Astrocyte (in vitro differentiated cells and primary cell): Measurements from ENCODE around the gene C19orf47. TPM values are rescaled to one million over a fixed set of nuclear protein-coding genes. Genes with fewer than 3 reads are reported as not detected.

Experiments used
- DNase-seq: peaks from one replicate; pipeline ENCODE4 v3.0.0-alpha.2; 2010; ENCODE audit warnings: low read depth
- FAIRE-seq: peaks from 2 replicates; lab custom pipeline; 2011; peaks lifted over from hg19 to GRCh38; lab: Jason Lieb, UNC
- H2AFZ ChIP-seq: 2 replicates; pipeline ENCODE4 v1.6.0; 2012; ENCODE audit warnings: low read depth, low read length, inconsistent platforms
- H3K27ac ChIP-seq: 2 replicates; pipeline ENCODE4 v1.5.1; 2011; ENCODE audit warnings: low read depth, low read length, inconsistent platforms
- H3K27me3 ChIP-seq: 2 replicates; pipeline ENCODE4 v1.6.0; 2011; ENCODE audit warnings: low read length, inconsistent platforms; ENCODE audit not compliant: insufficient read depth
- H3K36me3 ChIP-seq: 2 replicates; pipeline ENCODE4 v1.5.1; 2011; ENCODE audit warnings: low read length, inconsistent platforms; ENCODE audit not compliant: insufficient read depth
- H3K4me1 ChIP-seq: 2 replicates; pipeline ENCODE4 v1.5.1; 2011; ENCODE audit warnings: low read length, inconsistent platforms; ENCODE audit not compliant: insufficient read depth
- H3K4me2 ChIP-seq: 2 replicates; pipeline ENCODE4 v1.6.0; 2012; ENCODE audit warnings: low read length, inconsistent platforms
- H3K4me3 ChIP-seq: 2 replicates; pipeline ENCODE4 v1.5.1; 2011; ENCODE audit warnings: low read depth, mild to moderate bottlenecking, low read length, inconsistent platforms; ENCODE audit not compliant: insufficient read depth
- H3K79me2 ChIP-seq: 2 replicates; pipeline ENCODE4 v1.6.0; 2012; ENCODE audit warnings: mild to moderate bottlenecking, low read length, inconsistent platforms; ENCODE audit not compliant: insufficient read depth
- H3K9ac ChIP-seq: 2 replicates; pipeline ENCODE4 v1.6.0; 2012; ENCODE audit warnings: mild to moderate bottlenecking, low read length, inconsistent platforms
- H3K9me3 ChIP-seq: 2 replicates; pipeline ENCODE4 v1.5.1; 2012; ENCODE audit warnings: low read depth, mild to moderate bottlenecking, low read length, inconsistent platforms; ENCODE audit not compliant: insufficient read depth
- H4K20me1 ChIP-seq: 2 replicates; pipeline ENCODE4 v1.6.0; 2012; ENCODE audit warnings: low read length, inconsistent platforms; ENCODE audit not compliant: insufficient read depth
- H3K27ac Mint-ChIP-seq: one replicate; pipeline ENCODE4 v1.8.0; 2021; ENCODE audit warnings: mild to moderate bottlenecking, mixed read lengths; ENCODE audit not compliant: unreplicated experiment
- H3K27me3 Mint-ChIP-seq: one replicate; pipeline ENCODE4 v1.8.0; 2021; ENCODE audit warnings: low read depth, mixed read lengths; ENCODE audit not compliant: unreplicated experiment
- H3K36me3 Mint-ChIP-seq: one replicate; pipeline ENCODE4 v1.8.0; 2021; ENCODE audit warnings: low read depth, mixed read lengths; ENCODE audit not compliant: unreplicated experiment
- H3K4me1 Mint-ChIP-seq: one replicate; pipeline ENCODE4 v1.8.0; 2021; ENCODE audit warnings: low read depth, mixed read lengths; ENCODE audit not compliant: unreplicated experiment
- H3K4me3 Mint-ChIP-seq: one replicate; pipeline ENCODE4 v1.8.0; 2021; ENCODE audit warnings: mild to moderate bottlenecking, moderate library complexity, mixed read lengths; ENCODE audit not compliant: unreplicated experiment
- H3K9me3 Mint-ChIP-seq: one replicate; pipeline ENCODE4 v1.8.0; 2021; ENCODE audit warnings: mild to moderate bottlenecking, mixed read lengths; ENCODE audit not compliant: unreplicated experiment
- CTCF ChIP-seq: IDR thresholded peaks from 2 replicates; pipeline ENCODE4 v1.5.1; 2011; ENCODE audit warnings: low read depth, mild to moderate bottlenecking, inconsistent platforms, low read length, moderate library complexity; ENCODE audit not compliant: insufficient read depth
- EZH2 ChIP-seq: IDR thresholded peaks from 2 replicates; pipeline ENCODE4 v1.6.1; 2012; ENCODE audit warnings: mild to moderate bottlenecking, low read length, inconsistent platforms; ENCODE audit not compliant: insufficient read depth
- total RNA-seq: library from RNA; stranded (reverse); gene quantifications from 2 replicates; pipeline ENCODE4 v1.2.1, GENCODE V29; 2021

The C19orf47 gene
- total RNA-seq, 1 donor from 2014 or later: 20.6 TPM

GRCh38 chr19:40392123-40392522 lies 43.9 kb upstream of the C19orf47 start:
- H2AFZ ChIP-seq: no peak overlapping the region
- Mint-ChIP-seq H3K27ac (peak overlapping the region; percentile 47), H3K27me3 (peaks cover 22% of the 10 kb centered on the region), H3K36me3 (peaks cover 4% of the 10 kb centered on the region), H3K9me3 (no peaks in the 10 kb centered on the region), H3K4me1 (no peaks in the 10 kb centered on the region), H3K4me3 (no peak overlapping the region)
- H3K9me3 ChIP-seq: no peaks in the 10 kb centered on the region
- no peaks in the 10 kb centered on the region for H4K20me1 ChIP-seq
- no peak overlapping the region for H3K9ac ChIP-seq
- no peaks in the 10 kb centered on the region for H3K79me2 ChIP-seq
- TF ChIP-seq CTCF (no peak), EZH2 (no peak)
- no peaks in the 10 kb centered on the region for H3K4me1 ChIP-seq
- H3K36me3 ChIP-seq: no peaks in the 10 kb centered on the region
- FAIRE-seq: no peak
- no peak for DNase-seq
- H3K27me3 ChIP-seq: no peaks in the 10 kb centered on the region
- H3K4me2 ChIP-seq: no peak overlapping the region
- H3K27ac ChIP-seq: no peak overlapping the region
- H3K4me3 ChIP-seq: no peak overlapping the region

GRCh38 chr19:40390084-40390742 lies 42.0 kb upstream of the C19orf47 start, which contains the start of gene HIPK4:
HIPK4 (minus strand) TSS chr19:40390181; CDS start chr19:40389902, 279 bp downstream.
- peak within 1 kb of the TSS; percentile 62 for H3K4me3 Mint-ChIP-seq
- no peaks in the 10 kb centered on the region for H3K9me3 ChIP-seq
- H3K4me1 Mint-ChIP-seq: no peaks in the 10 kb centered on the region
- no peak within 1 kb of the TSS for H3K4me3 ChIP-seq
- no peak for FAIRE-seq
- no peaks in the 10 kb centered on the region for H3K27me3 ChIP-seq
- H3K36me3 Mint-ChIP-seq: peaks cover 4% of the 10 kb centered on the region
- TF ChIP-seq CTCF (no peak), EZH2 (no peak)
- H3K27me3 Mint-ChIP-seq: peaks cover 19% of the 10 kb centered on the region
- no peaks in the 10 kb centered on the region for H3K4me1 ChIP-seq
- no peak within 1 kb of the TSS for H3K4me2 ChIP-seq
- H2AFZ ChIP-seq: no peak within 1 kb of the TSS
- no peaks in the 10 kb centered on the region for H3K9me3 Mint-ChIP-seq
- H3K9ac ChIP-seq: no peak within 1 kb of the TSS
- H3K79me2 ChIP-seq: no peaks in the 10 kb centered on the region
- no peak within 1 kb of the TSS for H3K27ac ChIP-seq
- no peak within 1 kb of the TSS for H3K27ac Mint-ChIP-seq
- H3K36me3 ChIP-seq: no peaks in the 10 kb centered on the region
- no peak for DNase-seq
- H4K20me1 ChIP-seq: no peaks in the 10 kb centered on the region

- Histone ChIP-seq H3K27me3 (no peaks in the 10 kb centered on the region), H3K4me1 (no peaks in the 10 kb centered on the region), H3K79me2 (no peaks in the 10 kb centered on the region), H2AFZ (no peak overlapping the region), H4K20me1 (no peaks in the 10 kb centered on the region), H3K4me3 (no peak overlapping the region), H3K9me3 (no peaks in the 10 kb centered on the region), H3K4me2 (no peak overlapping the region), H3K27ac (no peak overlapping the region), H3K36me3 (no peaks in the 10 kb centered on the region), H3K9ac (no peak overlapping the region)
- TF ChIP-seq EZH2: no peak
- no peak for TF ChIP-seq CTCF
- H3K36me3 Mint-ChIP-seq: peaks cover 4% of the 10 kb centered on the region
- no peaks in the 10 kb centered on the region for H3K9me3 Mint-ChIP-seq
- H3K27ac Mint-ChIP-seq: no peak overlapping the region
- DNase-seq (no peak), FAIRE-seq (no peak)
- no peak overlapping the region for H3K4me3 Mint-ChIP-seq
- H3K4me1 Mint-ChIP-seq: no peaks in the 10 kb centered on the region
- peaks cover 21% of the 10 kb centered on the region for H3K27me3 Mint-ChIP-seq
These were observed 41.3 kb upstream of the C19orf47 start for GRCh38 chr19:40389404-40390083.
